CD4-positive, alpha-beta T cell (primary cell): Measurements from ENCODE around the gene CAPG. TPM values are rescaled to one million over a fixed set of nuclear protein-coding genes. Genes with fewer than 3 reads are reported as not detected.

ENCODE experiments used
- ATAC-seq: fragments of 200-7000 bp; cut with Tn5 transposase; one replicate; pipeline ENCODE4 v1.10.0; 2022; ENCODE audit warnings: mild to moderate bottlenecking; ENCODE audit not compliant: poor library complexity
- CTCF ChIA-PET: fragments of 350-600 bp; sonication (Branson Sonifier 250); formaldehyde crosslinking; loops from one replicate; lab custom pipeline; 2021; ENCODE audit warnings: antibody characterized with exemption, inconsistent platforms; lab: Charles Lee
- POLR2A ChIA-PET: fragments of 350-600 bp; sonication (Branson Sonifier 250); formaldehyde crosslinking; loops from one replicate; lab custom pipeline; 2021; ENCODE audit warnings: antibody characterized with exemption, inconsistent platforms; lab: Charles Lee
- DNase-seq, 14 experiments: peaks; one replicate each; pipeline ENCODE4 v3.0.0-alpha.2; 2013 to 2020; ENCODE audit warnings: mixed read lengths in 2 of 14
- H3K27ac ChIP-seq, 2 donors: one replicate each; pipeline versions ENCODE4 v1.5.1 to v1.7.0; 2013; ENCODE audit warnings: low read length in 2 of 2, low read depth in 1 of 2, mild to moderate bottlenecking in 1 of 2
- H3K27me3 ChIP-seq, 2 experiments: 1 replicate in 1 of 2; 2 replicates in 1 of 2; pipeline versions ENCODE4 v1.6.1 to v1.7.0; 2013; ENCODE audit warnings: low read length in 2 of 2, control low read depth in 1 of 2, mild to moderate bottlenecking in 1 of 2, moderate library complexity in 1 of 2; ENCODE audit not compliant: insufficient read depth in 2 of 2, control insufficient read depth in 1 of 2
- H3K36me3 ChIP-seq: one replicate; pipeline ENCODE4 v1.6.1; 2013; ENCODE audit warnings: low read length, control low read depth; ENCODE audit not compliant: insufficient read depth
- H3K4me1 ChIP-seq: one replicate; pipeline ENCODE4 v1.6.1; 2013; ENCODE audit warnings: low read length, control low read depth; ENCODE audit not compliant: insufficient read depth
- H3K4me3 ChIP-seq: one replicate; pipeline ENCODE4 v1.5.1; 2013; ENCODE audit warnings: mild to moderate bottlenecking, low read length, moderate library complexity
- H3K9me3 ChIP-seq, 2 experiments: 1 replicate in 1 of 2; 2 replicates in 1 of 2; pipeline versions ENCODE4 v1.6.1 to v1.7.0; 2013; ENCODE audit warnings: low read length in 2 of 2, mild to moderate bottlenecking in 2 of 2, control low read depth in 1 of 2, moderate library complexity in 1 of 2; ENCODE audit not compliant: control insufficient read depth in 1 of 2, insufficient read depth in 1 of 2
- H3K27ac Mint-ChIP-seq: one replicate; pipeline ENCODE4 v1.8.0; 2020; ENCODE audit warnings: mixed read lengths
- H3K27me3 Mint-ChIP-seq: one replicate; pipeline ENCODE4 v1.8.0; 2021; ENCODE audit warnings: mixed read lengths
- H3K36me3 Mint-ChIP-seq: one replicate; pipeline ENCODE4 v1.8.0; 2021; ENCODE audit warnings: low read depth, mixed read lengths
- H3K4me1 Mint-ChIP-seq: one replicate; pipeline ENCODE4 v1.8.0; 2021; ENCODE audit warnings: low read depth, mixed read lengths
- H3K4me3 Mint-ChIP-seq: one replicate; pipeline ENCODE4 v1.8.0; 2020; ENCODE audit warnings: mild to moderate bottlenecking, mixed read lengths
- H3K9me3 Mint-ChIP-seq: one replicate; pipeline ENCODE4 v1.8.0; 2020; ENCODE audit warnings: mixed read lengths
- CTCF ChIP-seq: fragments of 200-600 bp; IDR thresholded peaks from one replicate; pipeline ENCODE4 v1.8.0; 2022; ENCODE audit warnings: antibody characterized with exemption, mild to moderate bottlenecking
- intact Hi-C, 2 experiments: fragments of 100-400 bp; cut with DNase I in 1 of 2; cut with micrococcal nuclease in 1 of 2; formaldehyde crosslinking; loops; one replicate each; pipeline versions ENCODE4 v1.15.1 to v1.9.0; 2023 to 2025; cut with DNase I, micrococcal nuclease
- total RNA-seq, 174 experiments: library from RNA in 2 of 174; stranded (reverse) in 2 of 174; gene quantifications; one replicate each; pipeline ENCODE4 v1.2.3 and lab custom pipeline; 2021 to 2026

The CAPG gene
- total RNA-seq, 2 experiments from 2014 or later, result 21.7 to 23.3 TPM

- Mint-ChIP-seq H3K4me3 (peak overlapping the region; percentile 42), H3K27ac (peak overlapping the region; percentile 91), H3K4me1 (peaks cover 37% of the 10 kb centered on the region), H3K36me3 (no peaks in the 10 kb centered on the region), H3K27me3 (no peaks in the 10 kb centered on the region), H3K9me3 (no peaks in the 10 kb centered on the region)
- Histone ChIP-seq H3K36me3 (no peaks in the 10 kb centered on the region), H3K27me3 (no peaks in the 10 kb centered on the region), H3K4me1 (peaks cover 39% of the 10 kb centered on the region), H3K27ac (no peak overlapping the region), H3K9me3 (no peaks in the 10 kb centered on the region), H3K4me3 (no peak overlapping the region)
- intact Hi-C loops, result no loop called here
- no peak for ATAC-seq
- TF ChIP-seq CTCF, result no peak
- ChIA-PET POLR2A (interaction anchor here (1.5 to 3.1 kb wide), 3 partner anchors 85 to 107 kb away, joined by 3 to 62 read pairs (median 5); partner anchors contain the start of genes ELMOD3, MAT2A and RETSAT), CTCF (no interaction called here)
- DNase-seq, result no peak
These were observed 28.9 kb upstream of the CAPG start for GRCh38 chr2:85439025-85439472.

GRCh38 chr2:85438201-85439024, 28.2 kb upstream of the CAPG start:
- Mint-ChIP-seq H3K27ac (peak overlapping the region; percentile 91), H3K9me3 (no peaks in the 10 kb centered on the region), H3K4me3 (peak overlapping the region; percentile 87), H3K36me3 (no peaks in the 10 kb centered on the region), H3K4me1 (peaks cover 37% of the 10 kb centered on the region), H3K27me3 (no peaks in the 10 kb centered on the region)
- intact Hi-C loops, result no loop called here
- H3K9me3 ChIP-seq, result no peaks in the 10 kb centered on the region
- peak overlapping the region; percentile 55 to 87 for H3K27ac ChIP-seq
- no peaks in the 10 kb centered on the region for H3K36me3 ChIP-seq
- ATAC-seq (peak; percentile 3), DNase-seq (no peak)
- ChIA-PET CTCF (interaction anchor here (1.3 to 1.8 kb wide), 2 partner anchors 19 to 199 kb away, joined by 4 to 7 read pairs; partner anchors contain the start of gene SH2D6), POLR2A (interaction anchor here (0.6 to 3.1 kb wide), 18 partner anchors 8 to 668 kb away, joined by 3 to 62 read pairs (median 6); partner anchors contain the start of genes ELMOD3, MAT2A, POLR1A and PTCD3)
- H3K4me3 ChIP-seq, result peak overlapping the region; percentile 51
- TF ChIP-seq CTCF, result no peak
- no peaks in the 10 kb centered on the region for H3K27me3 ChIP-seq
- H3K4me1 ChIP-seq, result peaks cover 39% of the 10 kb centered on the region

GRCh38 chr2:85437488-85438200, 27.5 kb upstream of the CAPG start:
- H3K9me3 ChIP-seq, result no peaks in the 10 kb centered on the region
- DNase-seq (peak; percentile 49 to 91 (median 70)), ATAC-seq (peak; percentile 82)
- ChIA-PET POLR2A (interaction anchor here (0.6 to 3.1 kb wide), 18 partner anchors 9 to 668 kb away, joined by 3 to 62 read pairs (median 6); partner anchors contain the start of genes ELMOD3, MAT2A, POLR1A and PTCD3), CTCF (interaction anchor here (0.8 to 1.8 kb wide), 3 partner anchors 18 to 200 kb away, joined by 3 to 7 read pairs (median 4); partner anchors contain the start of genes MAT2A and SH2D6)
- Mint-ChIP-seq H3K4me1 (peaks cover 37% of the 10 kb centered on the region), H3K27ac (peak overlapping the region; percentile 91), H3K27me3 (no peaks in the 10 kb centered on the region), H3K9me3 (no peaks in the 10 kb centered on the region), H3K4me3 (peak overlapping the region; percentile 90), H3K36me3 (no peaks in the 10 kb centered on the region)
- H3K36me3 ChIP-seq, result no peaks in the 10 kb centered on the region
- intact Hi-C loops, result no loop called here
- peak overlapping the region; percentile 51 for H3K4me3 ChIP-seq
- H3K4me1 ChIP-seq, result peaks cover 39% of the 10 kb centered on the region
- no peak for TF ChIP-seq CTCF
- peak overlapping the region; percentile 55 to 87 for H3K27ac ChIP-seq
- H3K27me3 ChIP-seq, result no peaks in the 10 kb centered on the region
